Endothelial cell of umbilical vein (primary cell): Measurements from ENCODE around the gene DHX16. TPM values are rescaled to one million over a fixed set of nuclear protein-coding genes. Genes with fewer than 3 reads are reported as not detected.

Experiments used
- BruUV-seq: library from RNA; stranded (reverse); fragments of 400-500 nt; replicated peaks from 2 replicates; lab custom pipeline; 2021; lab: Mats Ljungman, UMichigan
- CTCF ChIA-PET: fragments of 300-600, 350-600 bp; sonication (Branson Sonifier 250); formaldehyde crosslinking; loops from one replicate; lab custom pipeline; 2021; ENCODE audit warnings: antibody characterized with exemption, inconsistent platforms; lab: Charles Lee
- POLR2A ChIA-PET: fragments of 300-600, 350-600 bp; sonication (Branson Sonifier 250); formaldehyde crosslinking; loops from one replicate; lab custom pipeline; 2021; ENCODE audit warnings: antibody characterized with exemption, inconsistent platforms; lab: Charles Lee
- DNase-seq: peaks from one replicate; pipeline ENCODE4 v3.0.0-alpha.2; 2011; ENCODE audit warnings: low read depth, low spot score
- FAIRE-seq: peaks from 2 replicates; lab custom pipeline; 2011; peaks lifted over from hg19 to GRCh38; lab: Jason Lieb, UNC
- H2AFZ ChIP-seq: 2 replicates; pipeline ENCODE4 v1.6.0; 2012; ENCODE audit warnings: low read depth, low read length, control low read depth, inconsistent platforms
- H3K27ac ChIP-seq: 2 replicates; pipeline ENCODE4 v1.5.1; 2011; ENCODE audit warnings: low read depth, mild to moderate bottlenecking, control low read depth, low read length, moderate library complexity; ENCODE audit not compliant: insufficient read depth
- H3K27me3 ChIP-seq, 2 experiments: 2 replicates each; pipeline versions ENCODE4 v1.6.0 to v1.6.1; 2011; ENCODE audit warnings: low read length in 2 of 2, mixed read lengths in 1 of 2; ENCODE audit not compliant: control insufficient read depth in 2 of 2, insufficient read depth in 2 of 2
- H3K36me3 ChIP-seq, 2 experiments: 2 replicates in 1 of 2; 3 replicates in 1 of 2; pipeline ENCODE4 v1.5.1; 2011; ENCODE audit warnings: low read length in 2 of 2, mild to moderate bottlenecking in 1 of 2, moderate library complexity in 1 of 2; ENCODE audit not compliant: control insufficient read depth in 2 of 2, insufficient read depth in 2 of 2; ENCODE audit errors: extremely low read depth in 1 of 2
- H3K4me1 ChIP-seq: 3 replicates; pipeline ENCODE4 v1.5.1; 2011; ENCODE audit warnings: mild to moderate bottlenecking, low read length; ENCODE audit not compliant: control insufficient read depth, insufficient read depth; ENCODE audit errors: extremely low read depth
- H3K4me2 ChIP-seq: 2 replicates; pipeline ENCODE4 v1.6.1; 2011; ENCODE audit warnings: low read length, control low read depth, mixed read lengths; ENCODE audit not compliant: insufficient read depth
- H3K4me3 ChIP-seq, 3 experiments: fragments of 200-600 bp in 1 of 3; sonication (generic), shearing (Covaris generic) in 1 of 3; replicated peaks in 1 of 3; 2 replicates each; pipeline ENCODE4 v1.5.1; 2011 to 2016; ENCODE audit warnings: control low read depth in 3 of 3, low read length in 3 of 3, mild to moderate bottlenecking in 2 of 3, inconsistent platforms in 1 of 3, low read depth in 1 of 3, moderate library complexity in 1 of 3; ENCODE audit not compliant: insufficient read depth in 1 of 3
- H3K79me2 ChIP-seq: 2 replicates; pipeline ENCODE4 v1.6.0; 2012; ENCODE audit warnings: low read length, inconsistent platforms; ENCODE audit not compliant: control insufficient read depth, insufficient read depth
- H3K9ac ChIP-seq: replicated peaks from 2 replicates; pipeline ENCODE3; 2011; ENCODE audit warnings: low read length, control low read depth; ENCODE audit not compliant: insufficient read depth; ENCODE audit errors: extremely low read depth
- H3K9me1 ChIP-seq: replicated peaks from 3 replicates; pipeline ENCODE4 v1.6.0; 2011; ENCODE audit warnings: mild to moderate bottlenecking, low read length; ENCODE audit not compliant: control insufficient read depth, insufficient read depth; ENCODE audit errors: extremely low read depth
- H3K9me3 ChIP-seq: replicated peaks from 2 replicates; pipeline ENCODE4 v1.5.1; 2012; ENCODE audit warnings: low read length, inconsistent platforms; ENCODE audit not compliant: control insufficient read depth, insufficient read depth
- H4K20me1 ChIP-seq: replicated peaks from 2 replicates; pipeline ENCODE3; 2011; ENCODE audit warnings: mild to moderate bottlenecking, low read length; ENCODE audit not compliant: control insufficient read depth, insufficient read depth; ENCODE audit errors: extremely low read depth
- EZH2 ChIP-seq: IDR thresholded peaks from 2 replicates; pipeline ENCODE4 v1.6.1; 2012; ENCODE audit warnings: borderline replicate concordance, low read depth, mild to moderate bottlenecking, moderate library complexity, low read length, inconsistent platforms; ENCODE audit not compliant: severe bottlenecking
- FOS ChIP-seq: IDR thresholded peaks from 2 replicates; pipeline ENCODE4 v1.6.1; 2011; ENCODE audit warnings: mild to moderate bottlenecking, low read length, moderate library complexity, borderline replicate concordance; ENCODE audit not compliant: insufficient read depth
- GATA2 ChIP-seq: IDR thresholded peaks from 2 replicates; pipeline ENCODE4 v1.7.0; 2011; ENCODE audit warnings: low read depth, mild to moderate bottlenecking, moderate library complexity, mixed read lengths, low read length; ENCODE audit not compliant: insufficient read length, insufficient read depth
- JUN ChIP-seq: IDR thresholded peaks from 2 replicates; pipeline ENCODE4 v1.6.1; 2011; ENCODE audit warnings: borderline replicate concordance, low read depth; ENCODE audit not compliant: insufficient read length, insufficient read depth
- MYC ChIP-seq: IDR thresholded peaks from one replicate; pipeline ENCODE4 v1.6.1; 2011; ENCODE audit warnings: mild to moderate bottlenecking, low read depth, low read length
- POLR2A ChIP-seq: IDR thresholded peaks from 2 replicates; pipeline ENCODE4 v1.6.1; 2012; ENCODE audit warnings: low read depth, mild to moderate bottlenecking, control low read depth, low read length
- POLR2AphosphoS5 ChIP-seq: IDR thresholded peaks from 2 replicates; pipeline ENCODE4 v1.6.1; 2012; ENCODE audit warnings: low read depth, mild to moderate bottlenecking, control low read depth, low read length, moderate library complexity; ENCODE audit not compliant: insufficient read depth
- dilution Hi-C: fragments of 300-500 bp; cut with MboI; formaldehyde crosslinking; loops from one replicate; pipeline ENCODE4 v1.15.0; 2019; ENCODE audit warnings: low sequenced_read_pairs; ENCODE audit not compliant: extremely low pct_ligation_motif_present
- intact Hi-C: fragments of 100-400 bp; cut with micrococcal nuclease; formaldehyde crosslinking; loops from one replicate; pipeline ENCODE4 v1.10.0; 2022
- polyA plus RNA-seq, 4 experiments: library from polyadenylated mRNA; depleted of rRNA in 3 of 4; stranded (reverse) in 3 of 4; unstranded in 1 of 4; fragments of >200 nt; gene quantifications; 2 replicates each; pipeline versions ENCODE4 v1.2.1 to v1.2.3, GENCODE V29; 2011 to 2012; ENCODE audit warnings: missing spikeins in 1 of 4
- total RNA-seq: library from RNA; stranded (reverse); gene quantifications from 2 replicates; pipeline ENCODE4 v1.2.3, GENCODE V29; 2021
- TF ChIP-seq, protein P1 (sequence below): IDR thresholded peaks from 2 replicates; pipeline ENCODE4 v1.6.1; 2011; ENCODE audit not compliant: insufficient read depth, insufficient read length
- TF ChIP-seq, protein P2 (sequence below), 2 donors: IDR thresholded peaks; 1 replicate in 1 of 2; 2 replicates in 1 of 2; pipeline ENCODE4 v1.5.1; 2011; ENCODE audit warnings: low read length in 2 of 2, mild to moderate bottlenecking in 2 of 2, moderate library complexity in 2 of 2, control low read depth in 1 of 2, inconsistent platforms in 1 of 2, low read depth in 1 of 2; ENCODE audit not compliant: insufficient read depth in 1 of 2; ENCODE audit errors: extremely low read depth in 1 of 2

DHX16 gene
- total and polyA plus RNA-seq, 2 donors (not counting 3 experiments of a cell fraction or from before 2014, with no cell fraction given), result 38.2 to 66.5 TPM

- Histone ChIP-seq H3K79me2 (no peaks in the 10 kb centered on the region), H3K4me2 (no peak overlapping the region), H3K36me3 (peaks cover 26 to 62% of the 10 kb centered on the region in 2 experiments), H4K20me1 (no peaks in the 10 kb centered on the region), H2AFZ (no peak overlapping the region), H3K9me1 (no peaks in the 10 kb centered on the region), H3K4me3 (no peak overlapping the region), H3K9ac (no peak overlapping the region), H3K27ac (no peak overlapping the region), H3K9me3 (no peaks in the 10 kb centered on the region), H3K27me3 (no peaks in the 10 kb centered on the region), H3K4me1 (no peaks in the 10 kb centered on the region)
- ChIA-PET POLR2A (no interaction called here), CTCF (no interaction called here)
- dilution Hi-C loops (no loop called here), intact Hi-C loops (no loop called here)
- no TSS peak for BruUV-seq
- TF ChIP-seq GATA2 (no peak), POLR2A (no peak), MYC (no peak), FOS (no peak), EZH2 (no peak), POLR2AphosphoS5 (no peak), JUN (no peak)
- TF ChIP-seq, protein P1, sequence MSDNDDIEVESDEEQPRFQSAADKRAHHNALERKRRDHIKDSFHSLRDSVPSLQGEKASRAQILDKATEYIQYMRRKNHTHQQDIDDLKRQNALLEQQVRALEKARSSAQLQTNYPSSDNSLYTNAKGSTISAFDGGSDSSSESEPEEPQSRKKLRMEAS, result no peak
- TF ChIP-seq, protein P2, sequence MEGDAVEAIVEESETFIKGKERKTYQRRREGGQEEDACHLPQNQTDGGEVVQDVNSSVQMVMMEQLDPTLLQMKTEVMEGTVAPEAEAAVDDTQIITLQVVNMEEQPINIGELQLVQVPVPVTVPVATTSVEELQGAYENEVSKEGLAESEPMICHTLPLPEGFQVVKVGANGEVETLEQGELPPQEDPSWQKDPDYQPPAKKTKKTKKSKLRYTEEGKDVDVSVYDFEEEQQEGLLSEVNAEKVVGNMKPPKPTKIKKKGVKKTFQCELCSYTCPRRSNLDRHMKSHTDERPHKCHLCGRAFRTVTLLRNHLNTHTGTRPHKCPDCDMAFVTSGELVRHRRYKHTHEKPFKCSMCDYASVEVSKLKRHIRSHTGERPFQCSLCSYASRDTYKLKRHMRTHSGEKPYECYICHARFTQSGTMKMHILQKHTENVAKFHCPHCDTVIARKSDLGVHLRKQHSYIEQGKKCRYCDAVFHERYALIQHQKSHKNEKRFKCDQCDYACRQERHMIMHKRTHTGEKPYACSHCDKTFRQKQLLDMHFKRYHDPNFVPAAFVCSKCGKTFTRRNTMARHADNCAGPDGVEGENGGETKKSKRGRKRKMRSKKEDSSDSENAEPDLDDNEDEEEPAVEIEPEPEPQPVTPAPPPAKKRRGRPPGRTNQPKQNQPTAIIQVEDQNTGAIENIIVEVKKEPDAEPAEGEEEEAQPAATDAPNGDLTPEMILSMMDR (IDR thresholded peaks at IDR 0.05; ENCODE audit: extremely low read depth in 1 of 2, insufficient read depth in 1 of 2, low read depth in 1 of 2, low read length in 2 of 2), result no peak
- DNase-seq (no peak), FAIRE-seq (no peak)
Observed at GRCh38 chr6:30657454-30657853, 15.4 kb downstream of the DHX16 start.
